B cell (primary cell): Measurements from ENCODE around the gene GRPEL2. TPM values are rescaled to one million over a fixed set of nuclear protein-coding genes. Genes with fewer than 3 reads are reported as not detected.

ENCODE experiments used
- ATAC-seq: fragments of 200-7000 bp; cut with Tn5 transposase; one replicate; pipeline ENCODE4 v1.10.0; 2021; ENCODE audit warnings: low read depth, mild to moderate bottlenecking, moderate number of reproducible peaks, moderate library complexity
- CTCF ChIA-PET: fragments of 350-600 bp; sonication (Branson Sonifier 250); formaldehyde crosslinking; loops from one replicate; lab custom pipeline; 2021; ENCODE audit warnings: antibody characterized with exemption, inconsistent platforms; lab: Charles Lee
- POLR2A ChIA-PET: fragments of 350-600 bp; sonication (Branson Sonifier 250); formaldehyde crosslinking; loops from one replicate; lab custom pipeline; 2021; ENCODE audit warnings: antibody characterized with exemption; lab: Charles Lee
- DNase-seq: peaks from one replicate; pipeline ENCODE4 v3.0.0; 2013
- H2AFZ ChIP-seq: 2 replicates; pipeline ENCODE4 v1.6.1; 2012; ENCODE audit warnings: mild to moderate bottlenecking, low read depth, low read length; ENCODE audit not compliant: insufficient read depth, poor library complexity, severe bottlenecking
- H3K27ac ChIP-seq, 2 donors: 1 replicate in 1 of 2; 2 replicates in 1 of 2; pipeline ENCODE4 v1.5.1; 2012 to 2013; ENCODE audit warnings: low read length in 2 of 2, mild to moderate bottlenecking in 2 of 2, moderate library complexity in 1 of 2
- H3K27me3 ChIP-seq, 4 experiments: fragments of 200-600 bp in 1 of 4; sonication (generic) in 1 of 4; replicated peaks in 1 of 4; 1 replicate in 2 of 4; 2 replicates in 2 of 4; pipeline versions ENCODE4 v1.6.1 to v1.7.0; 2013 to 2016; ENCODE audit warnings: low read length in 3 of 4, mild to moderate bottlenecking in 2 of 4, mixed read lengths in 1 of 4, moderate library complexity in 1 of 4; ENCODE audit not compliant: insufficient read depth in 4 of 4, control insufficient read depth in 3 of 4; ENCODE audit errors: control extremely low read depth in 1 of 4
- H3K36me3 ChIP-seq, 2 experiments: replicated peaks in 1 of 2; 1 replicate in 1 of 2; 2 replicates in 1 of 2; pipeline versions ENCODE4 v1.6.1 to v1.7.1; 2013; ENCODE audit warnings: low read length in 1 of 2; ENCODE audit not compliant: insufficient read depth in 2 of 2, control insufficient read depth in 1 of 2; ENCODE audit errors: control extremely low read depth in 1 of 2, extremely low read depth in 1 of 2
- H3K4me1 ChIP-seq, 2 donors: fragments of 200-600 bp in 1 of 2; sonication (generic) in 1 of 2; 1 replicate in 1 of 2; 2 replicates in 1 of 2; pipeline versions ENCODE4 v1.5.1 to v1.6.1; 2013 to 2017; ENCODE audit warnings: low read length in 2 of 2; ENCODE audit not compliant: control insufficient read depth in 2 of 2, insufficient read depth in 2 of 2
- H3K4me2 ChIP-seq: replicated peaks from 2 replicates; pipeline ENCODE3; 2012; ENCODE audit warnings: mild to moderate bottlenecking, low read depth, low read length; ENCODE audit not compliant: poor library complexity, severe bottlenecking
- H3K4me3 ChIP-seq, 5 experiments: fragments of 200-600 bp in 1 of 5; sonication (generic) in 1 of 5; 1 replicate in 3 of 5; 2 replicates in 2 of 5; pipeline versions ENCODE4 v1.5.1 to v1.7.0; 2011 to 2016; ENCODE audit warnings: low read length in 4 of 5, mild to moderate bottlenecking in 4 of 5, low read depth in 2 of 5, control low read depth in 1 of 5, moderate library complexity in 1 of 5; ENCODE audit not compliant: insufficient read depth in 1 of 5; ENCODE audit errors: control extremely low read depth in 1 of 5, extremely low read depth in 1 of 5
- H3K79me2 ChIP-seq: fragments of 200-600 bp; sonication (generic); one replicate; pipeline ENCODE4 v1.6.0; 2016; ENCODE audit warnings: low read length; ENCODE audit not compliant: control insufficient read depth, insufficient read depth
- H3K9ac ChIP-seq: fragments of 200-600 bp; sonication (generic); 2 replicates; pipeline ENCODE4 v1.6.1; 2017; ENCODE audit warnings: mild to moderate bottlenecking, low read length, moderate library complexity
- H3K9me3 ChIP-seq, 3 donors: one replicate each; pipeline versions ENCODE4 v1.6.1 to v1.7.1; 2013; ENCODE audit warnings: low read length in 2 of 3; ENCODE audit not compliant: control insufficient read depth in 2 of 3, insufficient read depth in 1 of 3; ENCODE audit errors: control extremely low read depth in 1 of 3
- H4K20me1 ChIP-seq: 2 replicates; pipeline ENCODE4 v1.6.0; 2012; ENCODE audit warnings: mild to moderate bottlenecking, low read length; ENCODE audit not compliant: insufficient read depth, control insufficient read depth, poor library complexity, severe bottlenecking
- H3K27ac Mint-ChIP-seq: one replicate; pipeline ENCODE4 v1.8.0; 2021; ENCODE audit warnings: mixed read lengths
- H3K27me3 Mint-ChIP-seq: one replicate; pipeline ENCODE4 v1.8.0; 2021; ENCODE audit warnings: mixed read lengths
- H3K4me1 Mint-ChIP-seq: one replicate; pipeline ENCODE4 v1.8.0; 2021; ENCODE audit warnings: mixed read lengths
- H3K4me3 Mint-ChIP-seq: one replicate; pipeline ENCODE4 v1.8.0; 2021; ENCODE audit warnings: mixed read lengths
- H3K9me3 Mint-ChIP-seq: one replicate; pipeline ENCODE4 v1.8.0; 2022; ENCODE audit warnings: mixed read lengths; ENCODE audit not compliant: insufficient read depth
- CTCF ChIP-seq: fragments of 200-600 bp; IDR thresholded peaks from one replicate; pipeline ENCODE4 v1.8.0; 2022; ENCODE audit warnings: antibody characterized with exemption, mild to moderate bottlenecking
- EZH2 ChIP-seq: IDR thresholded peaks from 2 replicates; pipeline ENCODE4 v1.6.1; 2012; ENCODE audit warnings: borderline replicate concordance, low read depth, mild to moderate bottlenecking, moderate library complexity, low read length; ENCODE audit not compliant: insufficient read depth, poor library complexity, severe bottlenecking
- WGBS: methylation state at CpG from one replicate; pipeline ENCODE4 v1.1.5; 2013; ENCODE audit warnings: missing lambda C conversion rate; ENCODE audit not compliant: insufficient coverage; 5-methylcytosine and 5-hydroxymethylcytosine counted together
- intact Hi-C: fragments of 100-400 bp; cut with micrococcal nuclease; formaldehyde crosslinking; loops from one replicate; pipeline ENCODE4 v1.10.0; 2022
- polyA plus RNA-seq: library from polyadenylated mRNA; depleted of rRNA; stranded (reverse); fragments of >200 nt; gene quantifications from 2 replicates; pipeline ENCODE4 v1.2.3, GENCODE V29; 2012
- total RNA-seq, 2 donors: library from RNA; stranded (reverse); fragments of 120-200 nt in 1 of 2; gene quantifications; 1 replicate in 1 of 2; 2 replicates in 1 of 2; pipeline versions ENCODE4 v1.2.3 to v1.2.4, GENCODE V29; 2013 to 2022

Gene GRPEL2
- total and polyA plus RNA-seq, 2 donors (not counting 1 experiment from before 2014, with no cell fraction given): 1.1 to 12.1 TPM

- ChIA-PET POLR2A (no interaction called here), CTCF (interaction anchor here (0.6 to 8.1 kb wide), 6 partner anchors 21 to 1289 kb away, joined by 3 to 134 read pairs (median 4); no protein-coding TSS in a partner anchor)
- H3K27ac ChIP-seq: no peak overlapping the region
- Mint-ChIP-seq H3K27me3 (no peaks in the 10 kb centered on the region), H3K27ac (no peak overlapping the region), H3K4me3 (no peak overlapping the region), H3K4me1 (no peaks in the 10 kb centered on the region), H3K9me3 (no peaks in the 10 kb centered on the region)
- H3K4me1 ChIP-seq: no peaks in the 10 kb centered on the region
- DNase-seq (no peak), ATAC-seq (no peak)
- no peak overlapping the region for H3K4me2 ChIP-seq
- no peaks in the 10 kb centered on the region for H3K9me3 ChIP-seq
- H3K9ac ChIP-seq: no peak overlapping the region
- intact Hi-C loops: no loop called here
- no peaks in the 10 kb centered on the region for H3K27me3 ChIP-seq
- H3K79me2 ChIP-seq: no peaks in the 10 kb centered on the region
- H3K36me3 ChIP-seq: no peaks in the 10 kb centered on the region
- TF ChIP-seq EZH2: no peak
- TF ChIP-seq CTCF: no peak
- no peak overlapping the region for H2AFZ ChIP-seq
- WGBS: 65% methylated on average over 4 of the region's 4 CpGs
- no peaks in the 10 kb centered on the region for H4K20me1 ChIP-seq
- H3K4me3 ChIP-seq: no peak overlapping the region
Measured at GRCh38 chr5:149320791-149321330, 24.4 kb upstream of the GRPEL2 start.

GRCh38 chr5:149322518-149322917 lies 22.8 kb upstream of the GRPEL2 start:
- Mint-ChIP-seq H3K27ac (no peak overlapping the region), H3K4me3 (no peak overlapping the region), H3K4me1 (no peaks in the 10 kb centered on the region), H3K27me3 (no peaks in the 10 kb centered on the region), H3K9me3 (no peaks in the 10 kb centered on the region)
- ChIA-PET POLR2A (no interaction called here), CTCF (interaction anchor here (0.9 to 8.1 kb wide), 2 partner anchors 48 to 242 kb away, joined by 3 to 134 read pairs; no protein-coding TSS in a partner anchor)
- H3K36me3 ChIP-seq: no peaks in the 10 kb centered on the region
- intact Hi-C loops: no loop called here
- no peak for TF ChIP-seq CTCF
- TF ChIP-seq EZH2: no peak
- H3K9ac ChIP-seq: no peak overlapping the region
- no peak overlapping the region for H3K27ac ChIP-seq
- H3K4me3 ChIP-seq: no peak overlapping the region
- 94% methylated on average over 9 of the region's 12 CpGs for WGBS
- no peaks in the 10 kb centered on the region for H3K27me3 ChIP-seq
- H3K79me2 ChIP-seq: no peaks in the 10 kb centered on the region
- H3K9me3 ChIP-seq: peaks cover 0 to 4% (median 0%) of the 10 kb centered on the region in 3 donors
- no peak overlapping the region for H2AFZ ChIP-seq
- ATAC-seq (no peak), DNase-seq (no peak)
- H3K4me1 ChIP-seq: no peaks in the 10 kb centered on the region
- H3K4me2 ChIP-seq: no peak overlapping the region
- H4K20me1 ChIP-seq: no peaks in the 10 kb centered on the region
